Erythroblast (primary cell): ENCODE measurements around the gene ERBB4.

Experiments used
- GATA1 ChIP-seq: IDR thresholded peaks from 2 replicates; pipeline ENCODE4 v1.6.1; 2011; ENCODE audit warnings: low read depth, mild to moderate bottlenecking, control low read depth, low read length, moderate library complexity
- POLR2A ChIP-seq: IDR thresholded peaks from 2 replicates; pipeline ENCODE4 v1.6.1; 2011; ENCODE audit warnings: mild to moderate bottlenecking, low read length

DNA sequence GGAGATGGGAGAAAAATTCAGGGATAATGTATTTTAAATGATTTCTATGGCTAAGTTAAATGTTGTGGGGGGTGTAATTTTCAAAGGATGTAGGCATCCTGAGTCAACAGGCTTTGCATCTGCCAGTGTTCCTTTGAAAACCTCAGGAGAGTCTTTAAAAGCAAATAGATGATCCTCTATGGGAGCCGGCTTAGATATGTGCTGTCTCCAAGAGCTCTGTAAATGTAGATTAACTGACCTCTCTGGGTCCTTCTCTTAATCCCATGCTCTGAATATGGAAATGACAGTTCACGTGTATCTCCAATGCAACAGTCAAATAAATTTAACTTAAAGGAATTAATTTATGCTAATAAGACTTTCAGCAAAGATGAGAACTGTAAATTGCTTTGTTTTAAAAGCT, 292.7 kb downstream of the ERBB4 start:
- TF ChIP-seq POLR2A, result no peak
- no peak for TF ChIP-seq GATA1
